GM06990 (cell line): ENCODE results near the gene RCC1.
"Not testable (repeated sequence)": the region's sequence is repeated elsewhere in the genome, so short reads cannot be mapped to it uniquely, and the experiment has no call there.

Experiments used
- DNase-seq: peaks from one replicate; pipeline ENCODE4 v3.0.0-alpha.2; 2011; ENCODE audit not compliant: insufficient read length; ENCODE audit errors: extremely low read depth
- H3K27me3 ChIP-seq: replicated peaks from 2 replicates; pipeline ENCODE4 v1.6.0; 2011; ENCODE audit warnings: low read length; ENCODE audit not compliant: control insufficient read depth, insufficient read depth
- H3K36me3 ChIP-seq: 2 replicates; pipeline ENCODE4 v1.5.1; 2011; ENCODE audit warnings: low read length; ENCODE audit not compliant: control insufficient read depth, insufficient read depth
- H3K4me3 ChIP-seq: replicated peaks from 2 replicates; pipeline ENCODE4 v1.5.1; 2011; ENCODE audit warnings: low read depth, mild to moderate bottlenecking, control low read depth, low read length
- TF ChIP-seq, protein P1 (sequence below): IDR thresholded peaks from 2 replicates; pipeline ENCODE4 v1.5.1; 2011; ENCODE audit warnings: low read length, control low read depth, mild to moderate bottlenecking, inconsistent platforms; ENCODE audit not compliant: insufficient read depth, poor library complexity, severe bottlenecking

Gene RCC1

DNA sequence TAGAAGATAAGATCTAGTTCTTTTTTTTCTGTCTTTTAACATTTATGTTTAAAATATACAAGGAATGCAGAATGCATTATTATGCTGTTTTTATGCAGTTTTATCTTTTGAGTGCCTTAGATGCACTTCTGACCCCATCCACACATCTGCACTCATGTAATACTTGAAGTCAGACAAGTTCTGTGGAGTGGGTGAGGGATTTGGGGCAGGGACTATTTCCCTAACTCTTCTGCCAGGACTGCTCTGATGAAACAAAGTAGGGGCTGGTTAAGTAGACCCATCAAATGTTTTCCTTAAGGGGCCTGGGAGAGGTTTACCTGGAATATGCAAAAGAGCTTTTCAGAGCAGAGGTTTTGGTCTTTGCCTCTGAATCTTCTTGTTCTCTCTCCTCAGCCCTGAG is 58.5 kb downstream of the RCC1 start:
- H3K36me3 ChIP-seq: peaks cover 11% of the 10 kb centered on the region
- TF ChIP-seq, protein P1, sequence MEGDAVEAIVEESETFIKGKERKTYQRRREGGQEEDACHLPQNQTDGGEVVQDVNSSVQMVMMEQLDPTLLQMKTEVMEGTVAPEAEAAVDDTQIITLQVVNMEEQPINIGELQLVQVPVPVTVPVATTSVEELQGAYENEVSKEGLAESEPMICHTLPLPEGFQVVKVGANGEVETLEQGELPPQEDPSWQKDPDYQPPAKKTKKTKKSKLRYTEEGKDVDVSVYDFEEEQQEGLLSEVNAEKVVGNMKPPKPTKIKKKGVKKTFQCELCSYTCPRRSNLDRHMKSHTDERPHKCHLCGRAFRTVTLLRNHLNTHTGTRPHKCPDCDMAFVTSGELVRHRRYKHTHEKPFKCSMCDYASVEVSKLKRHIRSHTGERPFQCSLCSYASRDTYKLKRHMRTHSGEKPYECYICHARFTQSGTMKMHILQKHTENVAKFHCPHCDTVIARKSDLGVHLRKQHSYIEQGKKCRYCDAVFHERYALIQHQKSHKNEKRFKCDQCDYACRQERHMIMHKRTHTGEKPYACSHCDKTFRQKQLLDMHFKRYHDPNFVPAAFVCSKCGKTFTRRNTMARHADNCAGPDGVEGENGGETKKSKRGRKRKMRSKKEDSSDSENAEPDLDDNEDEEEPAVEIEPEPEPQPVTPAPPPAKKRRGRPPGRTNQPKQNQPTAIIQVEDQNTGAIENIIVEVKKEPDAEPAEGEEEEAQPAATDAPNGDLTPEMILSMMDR: no peak
- DNase-seq: no peak
- no peaks in the 10 kb centered on the region for H3K27me3 ChIP-seq
- no peak overlapping the region for H3K4me3 ChIP-seq

DNA sequence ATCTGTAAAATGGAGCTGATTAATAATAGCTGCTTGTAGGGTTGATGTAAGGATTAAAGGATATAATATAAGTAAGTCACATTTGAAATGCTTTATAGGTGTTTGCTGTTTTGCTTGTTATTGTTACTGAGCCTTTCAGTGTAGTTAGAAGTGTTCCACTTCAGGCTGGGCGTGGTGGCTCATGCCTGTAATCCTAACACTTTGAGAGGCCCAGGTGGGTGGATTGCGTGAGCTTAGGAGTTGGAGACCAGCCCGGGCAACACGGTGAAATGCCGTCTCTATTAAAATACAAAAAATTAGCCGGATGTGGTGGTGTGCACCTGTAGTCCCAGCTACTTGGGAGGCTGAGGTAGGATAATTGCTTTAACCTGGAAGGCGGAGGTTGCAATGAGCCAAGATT is 59.2 kb downstream of the RCC1 start:
- Histone ChIP-seq H3K36me3 (peaks cover 11% of the 10 kb centered on the region), H3K27me3 (no peaks in the 10 kb centered on the region)
- TF ChIP-seq, protein P1: no peak

DNA sequence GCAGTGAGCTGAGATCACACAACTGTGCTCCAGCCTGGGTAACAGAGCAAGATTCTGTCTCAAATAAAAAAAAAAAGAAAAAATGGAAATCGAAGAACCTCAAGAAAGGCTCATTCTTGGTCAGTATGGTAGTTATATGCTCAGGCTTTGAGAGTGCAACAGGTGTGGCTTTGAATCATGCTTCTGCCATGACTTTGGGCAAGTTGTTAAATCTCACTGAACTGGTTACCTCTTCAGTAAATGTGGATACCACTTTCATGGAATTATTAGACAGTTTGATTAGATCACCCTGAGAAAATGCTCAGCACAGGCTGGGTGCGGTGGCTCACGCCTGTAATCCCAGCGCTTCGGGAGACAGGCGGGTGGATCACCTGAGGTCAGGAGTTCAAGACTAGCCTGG is 59.9 kb downstream of the RCC1 start:
- DNase-seq: no peak
- H3K27me3 ChIP-seq: no peaks in the 10 kb centered on the region
- TF ChIP-seq, protein P1: no peak
- peaks cover 10% of the 10 kb centered on the region for H3K36me3 ChIP-seq
- H3K4me3 ChIP-seq: no peak overlapping the region

More for the DNA sequence above, 59.2 kb downstream of the RCC1 start:
- no peak overlapping the region for H3K4me3 ChIP-seq
- no peak for DNase-seq

DNA sequence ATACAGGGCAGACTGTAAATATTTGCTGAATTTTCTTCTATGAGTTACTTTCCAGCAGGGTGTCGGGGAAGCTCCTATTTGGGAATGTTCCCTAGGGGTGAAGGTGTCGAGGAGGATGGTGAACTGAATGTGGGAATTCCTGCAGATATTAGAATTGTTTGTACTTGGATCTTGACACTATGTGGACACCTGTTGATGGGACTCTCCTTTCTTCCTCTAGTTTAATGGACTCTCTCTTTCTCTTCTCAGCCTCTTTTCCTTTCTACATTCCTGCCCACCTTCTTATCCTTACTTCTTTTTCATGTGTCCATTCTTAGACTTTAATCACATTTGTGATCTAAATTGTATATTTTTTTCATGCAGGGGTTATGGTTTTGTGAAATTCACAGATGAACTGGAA is 61.1 kb downstream of the RCC1 start:
- DNase-seq: no peak
- peaks cover 11% of the 10 kb centered on the region for H3K36me3 ChIP-seq

DNA sequence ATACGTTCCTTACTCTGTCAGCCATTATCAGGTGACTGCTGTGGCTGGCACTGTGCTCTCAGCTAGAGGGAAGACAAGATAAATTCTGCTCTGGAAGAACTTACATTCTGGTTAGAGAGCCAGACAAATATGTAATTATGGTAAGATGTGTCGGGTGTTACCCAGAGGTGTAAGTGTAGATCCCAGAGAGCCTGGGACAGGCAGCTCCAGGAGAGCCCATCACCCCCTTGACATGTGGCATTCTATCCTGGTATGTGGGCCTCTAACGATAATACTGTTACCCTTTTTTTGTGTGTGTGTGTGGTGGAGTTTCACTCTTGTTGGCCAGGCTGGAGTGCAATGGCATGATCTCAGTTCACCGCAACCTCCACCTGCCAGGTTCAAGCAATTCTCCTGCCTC is 66.1 kb downstream of the RCC1 start:
- TF ChIP-seq, protein P1: no peak
- Histone ChIP-seq H3K36me3 (peaks cover 8% of the 10 kb centered on the region), H3K27me3 (no peaks in the 10 kb centered on the region), H3K4me3 (no peak overlapping the region)
- no peak for DNase-seq

More for the DNA sequence above, 61.1 kb downstream of the RCC1 start:
- Histone ChIP-seq H3K4me3 (no peak overlapping the region), H3K27me3 (no peaks in the 10 kb centered on the region)
- TF ChIP-seq, protein P1: no peak

DNA sequence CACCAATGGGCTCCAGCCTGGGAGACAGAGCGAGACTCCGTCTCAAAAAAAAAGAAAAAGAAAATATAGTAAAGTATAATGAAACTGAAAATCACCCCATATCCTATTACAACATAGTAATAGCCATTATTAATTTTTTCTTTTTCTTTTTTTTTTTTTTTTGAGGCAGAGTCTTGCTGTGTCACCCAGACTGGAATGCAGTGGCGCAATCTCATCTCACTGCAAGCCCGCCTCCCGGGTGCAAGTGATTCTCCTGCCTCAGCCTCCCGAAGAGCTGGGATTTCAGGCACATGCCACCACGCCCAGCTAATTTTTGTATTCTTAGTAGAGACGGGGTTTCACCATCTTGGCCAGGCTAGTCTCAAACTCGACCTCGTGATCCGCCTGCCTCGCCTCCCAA is 67.0 kb downstream of the RCC1 start:
- not testable (repeated sequence) for H3K27me3 ChIP-seq, H3K4me3 ChIP-seq, DNase-seq
- H3K36me3 ChIP-seq: peaks cover 10% of the 10 kb centered on the region
